NCI-H2081 treated with DMSO at 0.1 percent for 48 hours (cell line): ENCODE results near the gene PRR12.

Source experiments
- DNase-seq: peaks from one replicate; lab custom pipeline; 2025; lab: John Stamatoyannopoulos, UW

PRR12 gene

GRCh38 chr19:49565261-49565660 lies 25.7 kb upstream of the PRR12 start:
- DNase-seq = no peak

DNA sequence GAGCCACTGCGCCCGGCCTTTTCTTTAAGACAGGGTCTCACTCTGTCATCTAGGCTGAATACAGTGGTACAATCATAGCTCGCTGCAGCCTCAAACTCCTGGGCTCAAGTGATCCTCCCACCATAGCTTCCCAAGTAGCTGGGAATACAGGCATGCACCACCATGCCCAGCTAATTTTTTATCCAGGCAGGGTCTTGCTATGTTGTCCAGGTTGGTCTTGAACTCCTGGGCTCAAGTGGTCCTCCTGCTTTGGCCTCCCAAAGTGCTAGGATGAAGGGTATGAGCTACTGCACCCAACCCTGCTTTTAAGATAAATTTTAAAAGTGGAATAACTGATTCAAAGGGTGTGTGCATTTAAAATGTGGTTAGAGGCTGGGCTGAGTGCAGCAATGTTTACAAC lies 24.7 kb upstream of the PRR12 start:
- no peak for DNase-seq

DNA sequence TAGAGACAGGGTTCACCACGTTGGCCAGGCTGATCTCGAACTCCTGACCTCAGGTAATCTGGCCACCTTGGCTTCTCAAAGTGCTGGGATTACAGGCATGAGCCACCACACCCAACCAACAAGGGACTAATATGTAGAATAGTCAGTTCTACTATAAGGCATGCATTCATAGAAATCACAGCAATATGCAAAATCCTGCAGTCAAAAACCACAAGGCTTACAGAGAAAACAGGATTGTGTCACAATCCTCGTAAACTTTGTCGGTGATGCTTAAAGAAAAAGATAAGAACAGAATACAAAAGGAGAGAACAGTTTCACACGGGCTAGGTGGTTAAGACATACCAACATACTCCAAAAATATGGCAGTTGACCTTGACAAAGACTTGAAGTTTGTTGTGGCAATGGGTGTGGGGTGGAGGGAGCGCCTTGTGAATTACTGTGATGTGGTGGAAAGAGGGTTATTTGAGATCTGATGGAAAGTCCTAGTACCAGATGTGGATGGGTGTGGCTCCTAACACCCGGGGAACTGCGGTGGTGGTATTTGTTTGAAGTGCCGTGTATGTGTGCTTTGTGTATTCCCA lies 23.0 kb upstream of the PRR12 start:
- DNase-seq = no peak

DNA sequence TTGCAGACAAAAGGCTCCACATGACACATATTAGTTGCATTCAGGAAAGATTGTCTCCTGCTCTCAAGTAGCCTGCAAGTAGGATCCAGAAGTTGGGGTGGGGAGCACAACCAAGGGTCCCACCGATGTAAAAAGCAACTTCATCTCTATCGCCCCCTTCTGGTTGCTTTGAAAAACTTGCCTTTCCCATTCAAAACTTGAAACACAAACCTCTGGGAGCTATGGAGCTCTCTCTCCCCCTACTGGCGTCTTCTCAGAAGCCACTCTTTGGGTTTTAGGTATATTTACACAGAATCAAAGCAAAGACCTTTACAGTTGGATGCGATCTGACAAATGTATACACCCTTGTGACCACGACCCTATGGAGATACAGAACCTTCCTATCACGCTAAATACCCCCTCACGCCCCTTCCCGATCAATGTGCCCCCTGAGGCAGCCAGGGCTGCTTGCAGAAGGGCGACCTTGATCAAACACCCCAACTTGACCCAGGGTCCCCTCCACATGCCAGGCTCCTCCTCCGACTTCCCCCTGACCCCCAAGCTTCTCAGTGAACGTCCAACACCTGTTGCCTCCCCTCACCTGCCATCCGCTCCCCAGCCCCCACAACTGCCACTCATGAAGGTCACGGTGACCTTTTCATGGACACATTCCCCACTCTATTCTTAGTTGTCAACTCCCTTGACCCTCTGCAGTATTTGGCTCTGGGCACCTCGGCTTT lies 20.7 kb upstream of the PRR12 start:
- DNase-seq = peak; percentile 54

- no peak for DNase-seq
These were observed 19.8 kb upstream of the PRR12 start for GRCh38 chr19:49570997-49571676.

GRCh38 chr19:49573009-49573408 lies 18.0 kb upstream of the PRR12 start:
- DNase-seq = no peak

DNA sequence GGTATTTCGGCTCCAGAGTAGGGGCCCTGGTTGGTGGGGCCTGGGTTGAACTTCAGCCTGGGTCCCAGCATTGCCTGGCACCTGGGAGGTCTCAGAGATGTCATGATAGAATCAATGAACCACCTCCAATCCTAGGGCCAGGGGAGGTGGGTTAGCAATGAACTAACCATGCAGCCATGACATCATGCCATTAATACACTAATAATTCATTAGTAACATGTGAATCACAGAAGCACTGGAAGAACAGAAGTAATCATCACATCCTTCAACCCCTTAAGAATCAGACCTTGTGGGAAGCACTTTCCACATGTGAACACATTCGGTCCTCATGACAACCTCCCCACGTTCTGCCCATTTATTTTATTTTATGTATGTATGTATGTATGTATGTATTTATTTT lies 17.6 kb upstream of the PRR12 start:
- no peak for DNase-seq

- no peak for DNase-seq
These were observed 16.7 kb upstream of the PRR12 start for GRCh38 chr19:49574206-49574755.

GRCh38 chr19:49579193-49579592 lies 11.8 kb upstream of the PRR12 start:
- DNase-seq = no peak

DNA sequence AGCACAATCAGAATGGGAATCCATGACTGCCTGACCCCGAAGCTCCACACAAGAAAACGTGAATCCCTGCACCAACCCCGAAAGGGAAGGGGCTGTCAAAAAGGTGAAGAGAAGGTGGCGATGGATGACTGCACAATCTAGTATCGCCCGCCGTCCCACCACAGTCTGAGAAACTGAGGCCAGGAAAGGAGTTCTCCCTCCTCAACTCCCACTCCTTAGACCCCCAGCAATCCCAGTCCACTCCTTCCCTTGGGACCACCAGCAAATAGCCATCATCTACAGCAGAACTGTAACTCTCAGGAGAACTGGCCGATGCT lies 11.1 kb upstream of the PRR12 start:
- DNase-seq = no peak

- DNase-seq = peak; percentile 75
These were observed 10.5 kb upstream of the PRR12 start, which contains the start of gene NOSIP for GRCh38 chr19:49580264-49581006. TSS of gene NOSIP (minus strand) at chr19:49580556. CDS start at chr19:49560691, 19,865 bp downstream.

GRCh38 chr19:49581007-49581508 lies 9.9 kb upstream of the PRR12 start, which contains the start of gene PRRG2:
TSS of gene PRRG2 (plus strand) at chr19:49581316. CDS start at chr19:49583220, 1,904 bp downstream.
- DNase-seq = no peak

- no peak for DNase-seq
These were observed 7.7 kb upstream of the PRR12 start for GRCh38 chr19:49583239-49583638.

DNA sequence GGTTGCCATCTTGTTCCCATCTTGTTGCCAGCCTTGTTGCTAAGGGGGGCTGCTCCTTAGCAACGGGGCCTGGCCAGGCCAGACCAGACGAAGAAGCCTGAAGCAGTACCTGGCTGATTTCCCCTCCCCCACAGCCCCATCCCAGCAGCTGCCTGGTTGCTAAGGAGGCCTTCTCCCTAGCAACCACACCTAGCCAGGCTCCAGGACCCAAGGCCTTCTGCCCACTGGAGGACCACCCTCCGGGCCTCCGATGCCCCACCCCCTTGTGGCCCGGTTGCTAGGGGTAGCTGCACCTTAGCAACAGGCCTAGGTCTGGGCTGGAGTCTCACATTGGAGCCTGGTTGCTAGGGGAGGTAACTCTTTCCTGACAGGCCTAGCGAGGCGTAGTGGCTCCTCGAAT lies 6.0 kb upstream of the PRR12 start:
- DNase-seq = no peak

GRCh38 chr19:49587227-49587626 lies 3.8 kb upstream of the PRR12 start:
- DNase-seq = no peak

DNA sequence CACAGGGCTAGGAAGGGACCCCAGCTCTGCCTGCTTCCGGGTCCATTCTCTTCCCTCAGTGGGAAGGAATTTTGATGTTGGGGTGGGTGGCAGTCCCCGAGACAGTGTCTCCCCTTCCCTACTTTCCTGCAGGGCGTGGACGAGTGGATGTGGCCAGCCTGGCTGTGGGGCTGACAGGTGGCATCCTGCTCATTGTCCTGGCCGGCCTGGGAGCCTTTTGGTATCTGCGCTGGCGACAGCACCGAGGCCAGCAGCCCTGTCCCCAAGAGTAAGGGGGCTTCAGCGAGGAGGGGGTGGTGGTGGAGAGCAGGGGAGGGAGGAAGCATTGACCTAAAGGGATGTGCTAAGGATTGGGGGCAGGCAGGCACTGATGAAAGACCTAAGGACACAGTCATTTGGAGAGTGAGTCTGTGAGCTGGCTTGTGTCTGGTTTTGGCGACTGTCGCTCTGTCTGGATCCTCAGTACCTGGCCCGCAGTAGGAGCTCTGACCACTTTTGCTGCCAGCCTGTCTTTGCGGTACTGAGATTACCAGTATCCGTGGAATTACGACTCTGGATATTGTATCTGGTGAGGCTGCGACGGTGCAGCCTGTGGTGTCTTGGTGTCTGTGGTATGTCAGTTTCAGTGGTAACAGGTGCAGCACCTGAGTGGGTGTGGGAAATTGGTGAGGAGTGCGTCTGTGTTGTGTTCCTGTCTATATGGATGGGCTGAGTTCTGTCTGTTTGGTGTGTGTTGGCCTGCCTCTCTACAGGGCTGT lies 2.4 kb upstream of the PRR12 start:
- no peak for DNase-seq

- DNase-seq = no peak
These were observed 1.5 kb upstream of the PRR12 start for GRCh38 chr19:49589502-49589905.

- DNase-seq = peak; percentile 85
These were observed 661 bp upstream of the PRR12 start for GRCh38 chr19:49590071-49590970.

GRCh38 chr19:49591731-49592485 lies 926 bp downstream of the PRR12 start:
- DNase-seq = no peak
